DOHH2 (cell line): Measurements from ENCODE around the gene TNFRSF11A.

ENCODE experiments used
- H3F3A ChIP-seq: fragments of 200-600 bp; sonication (generic), shearing (Covaris generic); 2 replicates; pipeline ENCODE4 v1.6.0; 2016; ENCODE audit warnings: antibody characterized with exemption, mild to moderate bottlenecking; ENCODE audit not compliant: control insufficient read depth, insufficient read depth
- H3K27ac ChIP-seq: fragments of 200-600 bp; sonication (generic); 2 replicates; pipeline ENCODE4 v1.5.1; 2014; ENCODE audit warnings: low read depth, mild to moderate bottlenecking, low read length, moderate library complexity
- H3K27me3 ChIP-seq: fragments of 200-600 bp; sonication (generic); 2 replicates; pipeline ENCODE4 v1.6.1; 2014; ENCODE audit warnings: mild to moderate bottlenecking, low read length, mixed read lengths; ENCODE audit not compliant: control insufficient read depth
- H3K36me3 ChIP-seq: fragments of 200-600 bp; sonication (generic); 2 replicates; pipeline ENCODE4 v1.6.1; 2014; ENCODE audit warnings: mild to moderate bottlenecking, low read length, moderate library complexity, mixed read lengths; ENCODE audit not compliant: control insufficient read depth
- H3K4me1 ChIP-seq: fragments of 200-600 bp; sonication (generic); 2 replicates; pipeline ENCODE4 v1.6.1; 2014; ENCODE audit warnings: mild to moderate bottlenecking, low read length, mixed read lengths; ENCODE audit not compliant: control insufficient read depth
- H3K4me2 ChIP-seq: fragments of 200-600 bp; sonication (generic); 2 replicates; pipeline ENCODE4 v1.6.0; 2014; ENCODE audit warnings: mild to moderate bottlenecking, low read length, moderate library complexity
- H3K4me3 ChIP-seq: fragments of 200-600 bp; sonication (generic); 2 replicates; pipeline ENCODE4 v1.5.1; 2014; ENCODE audit warnings: mild to moderate bottlenecking, low read length, mixed read lengths
- H3K79me2 ChIP-seq: fragments of 200-600 bp; sonication (generic); 2 replicates; pipeline ENCODE4 v1.6.1; 2014; ENCODE audit warnings: mild to moderate bottlenecking, low read length, mixed read lengths; ENCODE audit not compliant: control insufficient read depth
- H3K9me2 ChIP-seq: fragments of 200-600 bp; sonication (generic); replicated peaks from 2 replicates; pipeline ENCODE4 v1.6.1; 2014; ENCODE audit warnings: mild to moderate bottlenecking, low read length, mixed read lengths; ENCODE audit not compliant: control insufficient read depth
- H3K9me3 ChIP-seq: fragments of 200-600 bp; sonication (generic); 2 replicates; pipeline ENCODE4 v1.6.1; 2014; ENCODE audit warnings: antibody characterized with exemption, low read length, mixed read lengths; ENCODE audit not compliant: control insufficient read depth, insufficient read depth
- H4K20me1 ChIP-seq: fragments of 200-600 bp; sonication (generic); 2 replicates; pipeline ENCODE4 v1.6.0; 2014; ENCODE audit warnings: low read depth, mild to moderate bottlenecking, antibody characterized with exemption, low read length, moderate library complexity; ENCODE audit not compliant: control insufficient read depth, insufficient read depth
- EZH2phosphoT487 ChIP-seq: fragments of 200-600 bp; sonication (generic); IDR thresholded peaks from 2 replicates; pipeline ENCODE4 v1.6.1; 2017; ENCODE audit warnings: borderline replicate concordance, mild to moderate bottlenecking, antibody characterized with exemption, low read length, moderate library complexity, mixed read lengths
- TF ChIP-seq, protein P1 (sequence below): fragments of 200-600 bp; sonication (generic); IDR thresholded peaks from one replicate; pipeline ENCODE4 v1.5.1; 2014; ENCODE audit warnings: antibody characterized with exemption, mild to moderate bottlenecking, low read depth, low read length; ENCODE audit not compliant: poor library complexity, severe bottlenecking

TNFRSF11A gene

DNA sequence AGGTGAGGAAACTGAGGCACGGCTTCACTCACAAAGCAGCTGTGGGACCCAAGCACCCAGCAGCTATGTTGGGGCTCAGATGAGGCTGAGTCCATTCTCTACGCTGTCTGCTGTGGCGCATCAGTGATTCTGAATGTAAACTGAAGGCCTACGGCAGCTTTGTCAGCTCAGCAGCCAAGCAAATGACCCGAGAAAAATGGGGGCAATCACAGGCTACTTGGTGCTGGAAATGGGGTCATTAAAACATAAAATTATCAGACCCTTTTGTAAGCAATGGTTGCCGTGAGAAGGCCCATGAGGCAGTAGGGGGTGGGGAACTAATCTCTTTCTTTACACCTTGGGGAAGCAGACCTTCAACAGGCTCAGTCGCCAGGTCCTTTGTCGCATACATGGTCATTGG, 113.8 kb downstream of the TNFRSF11A start:
- peaks cover 10% of the 10 kb centered on the region for H3K27me3 ChIP-seq
- H4K20me1 ChIP-seq, result no peaks in the 10 kb centered on the region
- no peaks in the 10 kb centered on the region for H3K9me2 ChIP-seq
- no peak overlapping the region for H3K4me3 ChIP-seq
- no peaks in the 10 kb centered on the region for H3K9me3 ChIP-seq
- TF ChIP-seq, protein P1, sequence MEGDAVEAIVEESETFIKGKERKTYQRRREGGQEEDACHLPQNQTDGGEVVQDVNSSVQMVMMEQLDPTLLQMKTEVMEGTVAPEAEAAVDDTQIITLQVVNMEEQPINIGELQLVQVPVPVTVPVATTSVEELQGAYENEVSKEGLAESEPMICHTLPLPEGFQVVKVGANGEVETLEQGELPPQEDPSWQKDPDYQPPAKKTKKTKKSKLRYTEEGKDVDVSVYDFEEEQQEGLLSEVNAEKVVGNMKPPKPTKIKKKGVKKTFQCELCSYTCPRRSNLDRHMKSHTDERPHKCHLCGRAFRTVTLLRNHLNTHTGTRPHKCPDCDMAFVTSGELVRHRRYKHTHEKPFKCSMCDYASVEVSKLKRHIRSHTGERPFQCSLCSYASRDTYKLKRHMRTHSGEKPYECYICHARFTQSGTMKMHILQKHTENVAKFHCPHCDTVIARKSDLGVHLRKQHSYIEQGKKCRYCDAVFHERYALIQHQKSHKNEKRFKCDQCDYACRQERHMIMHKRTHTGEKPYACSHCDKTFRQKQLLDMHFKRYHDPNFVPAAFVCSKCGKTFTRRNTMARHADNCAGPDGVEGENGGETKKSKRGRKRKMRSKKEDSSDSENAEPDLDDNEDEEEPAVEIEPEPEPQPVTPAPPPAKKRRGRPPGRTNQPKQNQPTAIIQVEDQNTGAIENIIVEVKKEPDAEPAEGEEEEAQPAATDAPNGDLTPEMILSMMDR, result no peak
- TF ChIP-seq EZH2phosphoT487, result no peak
- no peak overlapping the region for H3K4me2 ChIP-seq
- no peaks in the 10 kb centered on the region for H3F3A ChIP-seq
- no peaks in the 10 kb centered on the region for H3K36me3 ChIP-seq
- no peaks in the 10 kb centered on the region for H3K79me2 ChIP-seq
- H3K27ac ChIP-seq, result no peak overlapping the region
- no peaks in the 10 kb centered on the region for H3K4me1 ChIP-seq
